Stimulated activated CD4-positive, alpha-beta T cell treated with anti-CD3 and anti-CD28 coated beads, Interleukin-15, amount 100 ng/mL, for 48 hours (primary cell): ENCODE data around the gene CDCA8.

Experiments
- DNase-seq, 2 donors: peaks; one replicate each; pipeline ENCODE4 v3.0.0-alpha.2; 2020; ENCODE audit warnings: low read depth in 2 of 2

CDCA8 gene

GRCh38 chr1:37717631-37718030 lies 25.3 kb downstream of the CDCA8 start:
- DNase-seq: no peak

DNA sequence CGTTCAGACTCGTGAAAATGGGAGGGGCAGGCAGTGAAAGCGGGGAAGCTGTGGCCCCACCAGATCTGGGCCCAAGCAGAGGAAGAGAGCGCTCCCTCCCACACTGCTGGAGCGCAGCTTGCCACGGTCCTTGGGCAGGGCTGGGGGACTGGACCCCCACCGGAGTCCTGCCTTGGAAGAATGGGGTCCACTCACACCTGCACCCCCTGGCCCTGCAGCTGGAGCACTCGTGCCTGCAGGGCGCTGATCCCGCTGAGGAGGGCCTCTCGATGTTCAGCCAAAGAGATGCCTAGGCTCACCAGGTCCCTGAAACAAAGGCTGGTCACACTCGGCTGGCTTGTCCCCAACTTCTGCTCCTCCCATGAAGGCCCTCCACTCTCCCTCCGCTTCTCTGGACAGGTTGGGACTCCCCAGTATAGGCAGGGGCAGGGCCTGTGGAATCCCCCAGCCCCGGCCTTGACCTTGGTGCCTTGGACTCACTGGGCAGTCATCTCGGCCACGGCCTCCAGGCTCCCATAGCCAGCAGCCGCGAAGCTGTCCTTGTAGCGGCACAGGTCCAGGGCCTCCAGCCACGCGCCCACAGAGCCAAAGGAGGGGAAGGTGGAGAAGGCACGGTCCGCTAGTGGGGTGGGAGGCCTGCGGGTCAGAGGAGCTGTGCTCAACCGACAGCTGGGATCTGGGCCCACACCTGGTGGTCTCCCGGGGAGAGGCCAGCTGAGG lies 26.0 kb downstream of the CDCA8 start:
- DNase-seq: no peak

- DNase-seq: no peak
Observed at GRCh38 chr1:37718901-37719571, 26.7 kb downstream of the CDCA8 start.

GRCh38 chr1:37719572-37720195 lies 27.4 kb downstream of the CDCA8 start:
- DNase-seq: no peak

DNA sequence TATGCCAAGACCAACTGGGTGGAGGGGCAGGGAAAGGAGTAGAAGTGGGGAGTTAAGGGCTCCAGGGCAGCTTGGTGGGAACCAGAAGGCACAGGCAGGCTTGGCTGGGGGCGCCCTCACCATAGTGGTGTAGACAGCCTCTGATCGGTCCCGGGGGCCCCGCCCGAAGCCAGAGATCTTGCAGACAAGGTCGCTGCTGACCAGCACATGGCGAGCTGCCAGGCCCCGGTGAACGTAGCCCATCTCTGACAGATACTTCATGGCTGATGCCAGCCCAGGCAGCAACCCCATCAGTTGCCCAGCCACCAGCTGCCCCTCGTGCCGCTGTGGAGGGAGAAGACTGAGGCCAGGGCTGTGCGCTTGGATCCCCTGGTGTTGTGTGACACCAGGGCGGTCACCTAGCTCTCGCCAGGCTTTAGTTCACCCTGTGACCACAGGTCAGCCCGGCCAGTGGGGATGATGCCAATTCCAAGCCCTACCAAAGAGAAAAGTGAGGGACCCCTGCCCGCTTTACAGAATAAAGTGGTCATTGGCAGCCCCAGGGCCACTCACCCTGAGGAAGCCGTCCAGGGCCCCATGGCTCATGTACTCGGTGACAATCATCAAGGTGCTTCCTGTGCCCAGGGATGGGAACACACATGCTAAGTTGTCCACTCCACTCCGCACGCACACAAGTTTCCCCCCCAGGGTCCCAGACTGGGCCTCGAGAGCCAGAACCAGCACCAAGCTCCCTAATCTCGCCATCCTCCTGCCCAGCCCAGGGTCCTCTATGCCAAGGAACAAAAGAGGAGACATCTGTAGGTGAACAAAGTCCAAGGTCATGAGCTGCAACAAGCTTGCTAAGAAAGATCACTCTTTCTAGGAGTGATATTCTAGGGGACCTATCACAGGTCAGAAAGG lies 28.2 kb downstream of the CDCA8 start:
- DNase-seq: no peak

- no peak for DNase-seq
Observed at GRCh38 chr1:37721565-37721964, 29.2 kb downstream of the CDCA8 start.

DNA sequence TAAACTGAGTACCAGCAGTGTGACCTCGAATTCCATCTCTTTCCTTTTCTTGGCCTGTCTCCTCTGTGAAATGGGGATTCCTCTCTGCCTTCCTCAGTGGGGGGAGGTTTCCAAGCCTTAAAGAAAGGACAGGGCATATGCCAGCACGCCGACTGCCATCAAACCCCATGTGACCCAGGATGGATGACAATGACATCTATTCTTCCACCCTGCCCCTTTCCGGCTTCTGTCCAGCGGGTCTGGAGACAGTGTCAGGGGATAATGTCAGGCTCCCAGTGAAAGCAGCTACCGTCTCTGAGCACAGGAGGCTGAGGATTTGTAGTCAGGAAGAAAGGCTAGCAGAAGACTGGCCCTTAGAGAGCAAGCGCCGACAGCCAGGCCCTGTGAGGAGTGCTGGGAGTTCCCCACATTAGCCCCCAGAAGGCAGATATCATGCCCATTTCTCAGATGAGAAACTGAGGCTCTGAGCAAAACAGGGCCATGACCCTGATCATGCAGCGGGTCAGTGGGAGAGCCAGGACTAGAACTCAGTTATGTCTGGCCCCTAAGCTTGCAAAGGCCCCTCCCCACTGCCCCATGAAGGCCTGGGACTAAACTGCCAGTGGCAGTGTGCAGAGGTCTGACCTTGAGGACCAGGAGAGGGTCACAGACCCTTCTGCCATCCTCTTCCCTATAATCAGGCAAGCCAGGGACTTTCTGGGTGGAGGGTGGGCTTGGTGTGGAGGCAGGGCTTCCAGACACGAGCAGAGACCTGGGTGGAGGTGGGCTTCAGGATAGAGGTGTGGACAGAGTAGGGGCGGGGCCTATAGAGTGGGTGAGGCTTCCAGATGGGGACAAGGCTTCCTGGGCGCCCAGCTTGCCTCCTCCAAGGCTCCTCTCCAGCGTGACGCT lies 30.1 kb downstream of the CDCA8 start:
- DNase-seq: no peak

GRCh38 chr1:37723072-37723389 lies 30.7 kb downstream of the CDCA8 start:
- DNase-seq: no peak

- no peak for DNase-seq
Observed at GRCh38 chr1:37723390-37724078, 31.2 kb downstream of the CDCA8 start.

DNA sequence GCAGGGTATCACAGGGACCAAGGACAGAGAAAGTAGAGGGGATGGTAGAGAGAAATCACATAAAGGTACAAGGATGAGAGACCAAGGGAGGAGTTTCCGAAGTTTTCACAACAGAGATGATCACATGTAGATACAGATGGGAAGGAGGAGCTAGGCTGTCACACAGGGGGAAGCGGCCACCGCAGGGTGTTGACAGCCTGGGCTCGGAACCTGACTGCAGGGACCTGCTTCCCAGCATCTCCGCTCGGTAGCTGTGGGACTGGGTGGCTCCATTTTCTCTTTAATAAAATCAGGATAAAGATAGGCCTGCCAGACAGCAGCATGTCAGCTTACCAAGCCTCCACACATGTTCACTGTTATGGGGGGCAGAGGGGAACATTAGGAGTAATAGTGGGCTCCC lies 32.3 kb downstream of the CDCA8 start:
- no peak for DNase-seq

DNA sequence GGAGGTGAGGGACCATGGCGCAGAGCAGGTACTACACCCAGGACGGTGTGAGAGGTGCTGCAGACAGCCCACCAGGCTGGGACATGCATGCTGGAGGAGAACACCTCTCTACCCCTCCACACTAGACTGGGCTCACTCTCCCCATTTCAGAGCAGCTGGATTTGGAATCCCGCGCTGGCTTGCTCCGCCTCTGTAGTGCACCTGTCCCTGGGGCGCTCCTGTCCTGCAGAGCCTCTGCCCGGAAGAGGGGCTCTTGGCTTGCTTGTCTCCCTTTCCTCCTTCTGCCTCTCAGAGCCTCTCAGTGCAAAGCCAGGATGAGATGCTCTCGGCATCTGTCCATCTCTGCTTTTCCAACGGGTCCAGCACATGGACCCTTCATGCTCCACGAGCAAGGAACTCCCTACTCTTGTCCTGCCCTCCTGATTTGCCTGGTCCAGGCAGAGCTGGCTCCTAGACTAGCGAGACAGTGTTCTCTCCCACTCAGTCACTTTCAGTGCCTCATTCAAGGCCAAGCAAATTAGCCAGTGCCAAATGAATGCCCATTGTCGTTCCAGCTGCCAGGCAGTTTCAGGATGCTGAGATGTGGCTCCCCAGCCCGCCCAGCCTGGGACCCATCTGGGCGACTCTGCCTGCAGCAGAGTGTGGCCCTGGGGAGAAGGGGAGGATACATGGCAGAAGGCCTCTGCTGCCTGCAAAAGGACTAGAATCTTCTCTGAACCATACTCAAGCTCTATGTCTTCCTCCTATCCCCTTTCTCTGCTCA lies 33.7 kb downstream of the CDCA8 start:
- no peak for DNase-seq

DNA sequence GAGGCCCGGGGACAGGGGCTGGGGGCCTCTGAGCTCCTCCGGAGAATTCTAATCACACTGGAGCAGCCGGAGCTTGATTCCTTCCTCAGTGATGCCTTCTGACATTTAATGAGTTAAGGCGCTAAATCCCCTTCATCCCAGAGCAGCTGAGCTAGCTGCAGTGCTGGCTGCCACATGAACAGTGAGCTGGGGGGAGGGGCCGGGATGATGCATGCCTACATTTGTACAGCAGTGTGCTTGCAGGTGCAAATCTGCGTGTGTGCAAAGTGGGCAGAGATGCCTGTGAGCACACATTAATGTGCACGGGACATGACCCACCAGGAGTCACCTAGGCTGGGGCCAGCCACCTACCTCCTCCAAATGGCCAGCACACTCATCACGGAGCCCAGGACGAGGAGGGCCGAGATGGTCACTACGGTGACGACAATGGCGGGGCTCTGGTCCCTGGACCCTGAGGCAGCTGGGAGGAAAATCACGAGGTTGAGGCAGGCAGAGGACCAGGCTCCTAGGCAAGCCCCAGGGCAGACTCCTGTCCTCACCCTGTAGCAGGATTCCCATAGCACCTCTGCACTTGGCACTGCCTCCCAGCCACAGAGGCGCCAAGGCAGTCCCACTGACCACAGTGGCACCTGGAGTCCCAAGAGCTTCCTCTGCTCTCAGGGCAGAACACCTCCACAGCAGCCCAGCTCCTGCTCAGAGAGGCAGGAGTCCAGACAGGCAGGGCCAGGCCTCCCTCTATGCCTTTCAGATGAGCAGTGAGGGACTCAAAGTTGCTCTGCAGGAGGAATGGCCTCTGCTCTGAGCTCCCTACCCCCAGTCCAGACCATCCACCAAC lies 34.7 kb downstream of the CDCA8 start:
- DNase-seq: no peak

DNA sequence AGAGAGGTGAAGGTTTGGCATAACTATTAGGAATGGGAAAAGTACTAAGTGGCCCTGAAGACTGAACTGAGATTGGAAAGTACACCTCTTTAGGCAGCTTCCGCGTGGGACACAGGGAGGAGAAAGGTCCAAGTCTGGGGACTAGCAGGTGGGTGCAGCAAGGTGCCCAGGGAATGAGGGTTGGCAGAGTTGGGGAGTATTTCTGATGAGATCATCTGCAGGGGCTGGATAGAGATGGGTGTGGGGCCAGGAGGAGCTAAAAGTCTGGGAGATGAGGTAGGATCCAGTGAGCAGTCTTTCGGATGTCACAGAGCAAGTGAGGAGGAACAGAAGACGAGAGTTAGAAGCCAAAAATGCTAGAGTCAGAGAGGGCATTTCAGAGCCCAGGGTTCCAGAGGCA lies 36.1 kb downstream of the CDCA8 start:
- no peak for DNase-seq

- no peak for DNase-seq
Observed at GRCh38 chr1:37730376-37730775, 38.1 kb downstream of the CDCA8 start.

- no peak for DNase-seq
Observed at GRCh38 chr1:37731312-37732019, 39.1 kb downstream of the CDCA8 start.

DNA sequence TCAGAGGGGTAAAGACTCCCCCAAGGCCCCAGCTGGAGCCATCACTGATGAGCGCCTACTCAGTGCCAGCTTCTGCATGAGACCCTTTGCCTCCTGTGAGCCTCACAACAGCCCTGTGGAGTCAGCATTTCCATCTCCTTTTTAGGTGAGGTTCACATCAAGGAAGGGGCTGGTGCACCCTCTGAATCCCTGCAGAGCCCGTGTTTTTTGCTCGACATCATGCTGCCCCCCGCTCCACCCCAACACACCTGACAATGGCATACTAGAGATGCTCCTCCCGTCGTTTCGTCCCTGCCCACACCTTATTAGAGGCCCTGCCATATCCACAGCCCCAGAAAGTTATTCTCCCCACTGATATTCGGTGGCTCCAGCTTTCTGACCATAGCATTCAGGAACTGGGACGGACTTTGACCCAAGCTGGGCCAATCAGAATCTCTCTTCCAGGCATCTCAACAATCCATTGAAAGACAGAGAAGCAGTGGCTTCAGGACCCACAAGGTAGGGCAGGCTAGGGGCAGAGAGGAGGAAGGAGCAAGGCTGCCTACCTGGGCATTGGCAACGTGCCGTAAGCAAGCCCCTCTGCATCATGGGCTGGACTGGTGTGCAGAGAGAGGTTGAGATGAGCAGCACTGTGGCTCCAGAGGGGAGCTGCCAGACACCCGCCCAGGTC lies 39.9 kb downstream of the CDCA8 start:
- no peak for DNase-seq

DNA sequence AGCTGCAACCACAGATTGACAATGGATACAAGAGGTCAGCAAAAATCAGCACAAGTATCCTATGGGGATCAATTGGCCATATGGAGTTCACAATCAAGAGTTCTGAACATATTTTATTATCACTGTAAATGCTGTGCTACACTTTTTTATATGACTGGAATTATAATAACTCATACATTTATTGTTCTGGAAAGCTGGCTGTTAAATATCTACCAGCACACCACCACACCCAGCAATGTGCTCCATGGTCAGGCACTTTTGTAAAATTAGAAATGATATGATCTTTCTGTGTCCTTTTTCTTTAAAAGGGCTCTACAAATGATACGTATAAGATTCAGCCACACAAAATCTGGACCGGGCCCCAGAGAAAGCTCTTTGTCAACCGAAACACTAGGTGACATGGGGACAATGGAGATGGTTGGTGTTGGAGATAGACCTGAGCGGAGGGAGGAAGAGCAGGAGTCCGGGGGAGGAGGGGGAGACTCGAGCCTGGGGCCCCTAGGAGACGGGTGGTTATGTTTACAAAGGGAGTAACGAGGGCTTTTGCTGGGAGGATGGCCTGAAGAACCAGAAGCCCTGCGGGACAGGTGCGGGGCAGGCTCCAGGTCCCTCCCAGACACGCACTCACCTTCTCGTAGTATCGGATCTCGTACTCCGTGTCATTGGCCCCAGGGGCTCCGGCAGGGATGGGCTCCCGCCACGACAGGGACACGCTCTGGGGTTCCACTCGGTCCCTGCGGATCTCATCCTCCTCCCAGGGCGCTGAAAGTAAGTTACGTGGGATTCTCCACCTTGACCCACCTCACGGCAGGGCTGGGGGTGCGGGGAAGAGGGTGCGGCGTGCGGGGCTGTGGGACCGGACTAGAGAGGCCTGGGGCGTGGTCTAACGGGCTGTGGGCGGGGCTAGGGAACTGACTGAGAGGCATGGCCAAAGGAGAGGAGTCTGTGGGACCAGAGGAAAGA lies 42.6 kb downstream of the CDCA8 start:
- DNase-seq: no peak
